Lung (tissue), 12 donors: ENCODE measurements around the gene CCDC120. TPM values are rescaled to one million over a fixed set of nuclear protein-coding genes. Genes with fewer than 3 reads are reported as not detected.

Experiments
- ATAC-seq: fragments of 200-7000 bp; cut with Tn5 transposase; one replicate; pipeline ENCODE4 v1.9.1; 2020; ENCODE audit warnings: moderate number of reproducible peaks; ENCODE audit not compliant: insufficient read depth, low FRiP score
- DNase-seq, 3 donors: peaks; one replicate each; pipeline ENCODE4 v3.0.0-alpha.2; 2013 to 2017
- H3K27ac ChIP-seq, 2 donors: one replicate each; pipeline ENCODE4 v1.5.1; 2013; ENCODE audit warnings: mild to moderate bottlenecking in 2 of 2, moderate library complexity in 2 of 2, control low read depth in 1 of 2, inconsistent platforms in 1 of 2, low read depth in 1 of 2, low read length in 1 of 2
- H3K27me3 ChIP-seq, 3 donors: one replicate each; pipeline ENCODE4 v1.5.1; 2013; ENCODE audit warnings: low read length in 2 of 3; ENCODE audit not compliant: control insufficient read depth in 3 of 3, insufficient read depth in 3 of 3
- H3K36me3 ChIP-seq, 4 donors: one replicate each; pipeline ENCODE4 v1.5.1; 2013; ENCODE audit warnings: low read length in 4 of 4, mild to moderate bottlenecking in 1 of 4, moderate library complexity in 1 of 4; ENCODE audit not compliant: control insufficient read depth in 4 of 4, insufficient read depth in 4 of 4
- H3K4me1 ChIP-seq, 5 donors: one replicate each; pipeline ENCODE4 v1.5.1; 2013; ENCODE audit warnings: low read length in 5 of 5, mild to moderate bottlenecking in 2 of 5, moderate library complexity in 1 of 5; ENCODE audit not compliant: control insufficient read depth in 5 of 5, insufficient read depth in 5 of 5
- H3K4me3 ChIP-seq: one replicate; pipeline ENCODE4 v1.5.1; 2013; ENCODE audit warnings: mild to moderate bottlenecking, control low read depth, moderate library complexity
- H3K9ac ChIP-seq, 2 donors: one replicate each; pipeline ENCODE4 v1.5.1; 2013; ENCODE audit warnings: low read length in 2 of 2, control low read depth in 1 of 2; ENCODE audit not compliant: insufficient read depth in 1 of 2
- H3K9me3 ChIP-seq, 4 donors: one replicate each; pipeline ENCODE4 v1.5.1; 2013; ENCODE audit warnings: low read length in 3 of 4, mild to moderate bottlenecking in 1 of 4, moderate library complexity in 1 of 4; ENCODE audit not compliant: control insufficient read depth in 4 of 4, insufficient read depth in 3 of 4
- CTCF ChIP-seq: IDR thresholded peaks from 2 replicates; pipeline ENCODE4 v1.5.1; 2012; ENCODE audit warnings: mild to moderate bottlenecking; ENCODE audit errors: control extremely low read depth, extremely low read depth
- WGBS, 2 donors: extraction: QIAGEN DNeasy Blood & Tissue Kit; methylation state at CpG; one replicate each; pipeline ENCODE4 v1.1.7; 2013; 5-methylcytosine and 5-hydroxymethylcytosine counted together
- polyA plus RNA-seq, 2 donors: library from polyadenylated mRNA; stranded (reverse); fragments of 200-250 nt; gene quantifications; one replicate each; pipeline ENCODE4 v1.2.1, GENCODE V29; 2013
- total RNA-seq, 2 donors: library from RNA; depleted of rRNA in 1 of 2; stranded (reverse); fragments of >200 nt in 1 of 2; gene quantifications; one replicate each; pipeline ENCODE4 v1.2.1, GENCODE V29; 2014 to 2021
- donor health status: control.
- donor health status: control.
- donor health status: Bipolar disorder and iron deficiency.
- donor health status: healthy.
- donor health status: DM: yes; HTN: yes; CAD: no.

Gene CCDC120
- total and polyA plus RNA-seq, 4 donors = 3.8 to 11.3 (median 5.2) TPM

DNA sequence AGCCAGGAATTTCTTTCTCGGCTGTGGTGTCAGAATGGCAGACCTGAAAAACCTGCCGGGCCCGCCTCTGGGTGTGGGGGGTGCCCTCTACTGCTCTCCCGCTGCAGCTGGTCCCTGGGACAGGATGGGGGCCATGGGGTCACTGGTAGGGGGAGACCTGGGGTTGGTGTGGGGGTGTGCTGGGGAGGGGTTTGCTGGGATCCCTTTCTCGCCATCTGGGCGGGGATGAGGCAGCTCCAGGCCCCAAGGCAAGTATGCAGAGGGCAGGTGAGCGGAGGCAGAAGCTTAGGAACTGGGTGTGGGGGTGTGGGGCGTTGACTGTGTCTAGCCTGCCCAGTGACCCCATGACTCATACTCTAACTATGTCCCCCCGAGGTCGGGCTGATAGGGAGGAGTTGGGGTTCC lies 884 bp downstream of the CCDC120 start:
- H3K9me3 ChIP-seq = peaks cover 0 to 6% (median 1%) of the 10 kb centered on the region in 4 donors
- peak overlapping the region in 1 of 2 donors; percentile 2 for H3K27ac ChIP-seq
- DNase-seq (peak in 1 of 3 donors; percentile 17), ATAC-seq (no peak)
- H3K27me3 ChIP-seq = no peaks in the 10 kb centered on the region
- H3K4me3 ChIP-seq = no peak overlapping the region
- no peaks in the 10 kb centered on the region for H3K36me3 ChIP-seq
- 53 to 68% methylated on average over 3 to 10 of the region's 10 CpGs for WGBS, 2 donors
- no peak for TF ChIP-seq CTCF
- H3K9ac ChIP-seq = no peak overlapping the region
- no peaks in the 10 kb centered on the region for H3K4me1 ChIP-seq

DNA sequence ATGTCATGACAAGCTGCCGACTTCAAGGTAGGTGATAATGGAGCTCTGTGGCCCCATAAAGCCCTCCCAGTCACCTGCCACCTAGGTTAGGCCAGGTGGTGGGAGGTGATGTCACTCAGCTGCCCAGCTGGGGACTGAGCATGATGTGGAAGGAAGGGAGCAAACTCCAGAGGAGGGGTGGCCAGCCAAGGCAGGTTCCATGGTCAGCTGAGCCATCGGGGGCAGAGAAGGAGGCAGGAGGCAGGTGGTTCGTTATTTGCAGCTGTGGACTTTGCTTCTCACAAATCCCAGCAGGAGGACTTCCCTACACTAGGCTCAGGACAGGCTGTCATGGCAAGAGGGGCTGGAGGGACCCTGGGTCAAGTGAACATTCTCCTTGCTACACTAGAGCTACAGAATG lies 2.1 kb downstream of the CCDC120 start:
- H3K27ac ChIP-seq = no peak overlapping the region
- DNase-seq = no peak

DNA sequence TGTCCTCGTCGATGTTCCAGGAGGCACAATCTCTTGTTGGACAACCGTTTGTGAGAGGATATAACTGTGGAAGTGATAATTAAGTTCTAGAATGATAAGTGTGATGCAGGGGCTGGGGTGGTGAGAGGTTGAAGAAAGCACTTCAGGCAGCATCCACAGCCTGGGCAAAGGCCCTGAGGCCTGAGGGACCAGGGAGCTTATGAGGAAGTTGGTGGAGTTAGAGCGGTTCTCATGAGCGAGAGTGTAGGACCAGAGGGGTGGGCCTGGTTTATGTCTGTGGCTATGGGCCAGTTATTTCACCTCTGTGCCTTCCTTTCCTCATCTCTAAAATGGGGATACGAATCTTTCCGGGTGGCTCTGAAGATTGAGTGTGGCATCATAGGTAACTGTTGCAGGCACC lies 2.7 kb downstream of the CCDC120 start:
- H3K4me1 ChIP-seq = no peaks in the 10 kb centered on the region
- H3K9me3 ChIP-seq = peaks cover 0 to 5% (median 0%) of the 10 kb centered on the region in 4 donors
- no peaks in the 10 kb centered on the region for H3K27me3 ChIP-seq
- 84 to 98% methylated on average over 7 of the region's 7 CpGs for WGBS, 2 donors
- H3K27ac ChIP-seq = no peak overlapping the region
- peaks cover 0 to 5% (median 0%) of the 10 kb centered on the region in 4 donors for H3K36me3 ChIP-seq
- ATAC-seq (no peak), DNase-seq (no peak)
- no peak overlapping the region for H3K9ac ChIP-seq
- TF ChIP-seq CTCF = no peak
- H3K4me3 ChIP-seq = no peak overlapping the region

More for the DNA sequence above, 2.1 kb downstream of the CCDC120 start:
- WGBS, 2 donors = 79 to 95% methylated on average over 3 of the region's 3 CpGs
- peaks cover 0 to 5% (median 0%) of the 10 kb centered on the region in 4 donors for H3K9me3 ChIP-seq
- H3K36me3 ChIP-seq = peaks cover 0 to 5% (median 0%) of the 10 kb centered on the region in 4 donors
- no peak overlapping the region for H3K4me3 ChIP-seq
- H3K27me3 ChIP-seq = no peaks in the 10 kb centered on the region
- ATAC-seq = no peak
- TF ChIP-seq CTCF = no peak
- no peak overlapping the region for H3K9ac ChIP-seq
- H3K4me1 ChIP-seq = no peaks in the 10 kb centered on the region

DNA sequence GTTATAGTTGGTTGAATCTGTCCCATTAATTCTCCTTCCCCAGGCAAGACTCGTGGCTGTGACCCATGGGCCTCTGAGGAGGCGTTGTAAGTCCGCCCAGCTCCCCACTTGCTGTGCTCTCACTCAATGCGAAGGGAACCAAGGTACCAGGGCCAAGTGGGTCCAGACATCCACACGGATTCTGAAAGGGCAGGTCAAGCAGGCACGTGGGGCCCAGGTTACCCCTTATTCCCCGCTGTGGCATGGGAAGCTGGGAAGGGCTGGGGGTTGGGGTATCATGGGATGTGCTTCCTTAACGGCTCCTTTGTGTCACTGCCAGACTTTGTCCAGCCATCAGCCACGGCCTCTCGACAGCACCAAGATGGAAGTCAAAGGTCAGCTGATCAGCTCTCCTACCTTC lies 3.1 kb downstream of the CCDC120 start:
- Histone ChIP-seq H3K4me1 (no peaks in the 10 kb centered on the region), H3K9ac (no peak overlapping the region), H3K27ac (no peak overlapping the region), H3K9me3 (peaks cover 0 to 5% (median 0%) of the 10 kb centered on the region in 4 donors), H3K27me3 (no peaks in the 10 kb centered on the region), H3K4me3 (no peak overlapping the region), H3K36me3 (peaks cover 0 to 5% (median 0%) of the 10 kb centered on the region in 4 donors)
- 77 to 90% methylated on average over 6 to 10 of the region's 10 CpGs for WGBS, 2 donors
- no peak for DNase-seq
- no peak for TF ChIP-seq CTCF
- no peak for ATAC-seq
